AG09309 (cell line): ENCODE results near the gene MTCL1.

Experiments
- DNase-seq: peaks from one replicate; pipeline ENCODE4 v3.0.0-alpha.2; 2010; ENCODE audit warnings: low read depth
- H3K4me3 ChIP-seq: 2 replicates; pipeline ENCODE4 v1.5.1; 2011; ENCODE audit warnings: mild to moderate bottlenecking, low read depth, low read length, moderate library complexity; ENCODE audit not compliant: control insufficient read depth
- TF ChIP-seq, protein P1 (sequence below): IDR thresholded peaks from 2 replicates; pipeline ENCODE4 v1.5.1; 2011; ENCODE audit warnings: mild to moderate bottlenecking, low read depth, low read length, inconsistent platforms; ENCODE audit not compliant: insufficient read depth, control insufficient read depth; ENCODE audit errors: missing control alignments

Gene MTCL1

DNA sequence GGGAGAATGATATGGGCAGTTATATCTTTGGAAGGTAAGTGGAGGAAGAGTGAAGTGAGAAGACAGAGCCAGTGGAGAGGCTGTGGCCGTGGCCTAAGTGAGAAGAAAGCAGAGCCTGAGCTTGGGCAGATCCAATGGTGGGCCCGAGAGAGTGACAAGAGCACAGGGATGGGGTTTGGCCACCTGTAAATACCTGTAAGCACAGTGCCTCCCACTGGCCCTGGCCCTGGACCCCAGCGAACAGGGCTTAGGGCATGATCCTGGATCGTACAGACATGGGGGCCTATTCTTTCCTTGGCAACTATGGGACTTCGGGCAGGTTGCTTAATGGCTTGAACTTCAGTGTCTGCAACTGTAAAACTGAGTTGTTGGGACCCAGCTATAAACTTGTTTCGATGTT, 44.1 kb downstream of the MTCL1 start:
- TF ChIP-seq, protein P1, sequence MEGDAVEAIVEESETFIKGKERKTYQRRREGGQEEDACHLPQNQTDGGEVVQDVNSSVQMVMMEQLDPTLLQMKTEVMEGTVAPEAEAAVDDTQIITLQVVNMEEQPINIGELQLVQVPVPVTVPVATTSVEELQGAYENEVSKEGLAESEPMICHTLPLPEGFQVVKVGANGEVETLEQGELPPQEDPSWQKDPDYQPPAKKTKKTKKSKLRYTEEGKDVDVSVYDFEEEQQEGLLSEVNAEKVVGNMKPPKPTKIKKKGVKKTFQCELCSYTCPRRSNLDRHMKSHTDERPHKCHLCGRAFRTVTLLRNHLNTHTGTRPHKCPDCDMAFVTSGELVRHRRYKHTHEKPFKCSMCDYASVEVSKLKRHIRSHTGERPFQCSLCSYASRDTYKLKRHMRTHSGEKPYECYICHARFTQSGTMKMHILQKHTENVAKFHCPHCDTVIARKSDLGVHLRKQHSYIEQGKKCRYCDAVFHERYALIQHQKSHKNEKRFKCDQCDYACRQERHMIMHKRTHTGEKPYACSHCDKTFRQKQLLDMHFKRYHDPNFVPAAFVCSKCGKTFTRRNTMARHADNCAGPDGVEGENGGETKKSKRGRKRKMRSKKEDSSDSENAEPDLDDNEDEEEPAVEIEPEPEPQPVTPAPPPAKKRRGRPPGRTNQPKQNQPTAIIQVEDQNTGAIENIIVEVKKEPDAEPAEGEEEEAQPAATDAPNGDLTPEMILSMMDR = no peak
- no peak for DNase-seq
- no peak overlapping the region for H3K4me3 ChIP-seq

DNA sequence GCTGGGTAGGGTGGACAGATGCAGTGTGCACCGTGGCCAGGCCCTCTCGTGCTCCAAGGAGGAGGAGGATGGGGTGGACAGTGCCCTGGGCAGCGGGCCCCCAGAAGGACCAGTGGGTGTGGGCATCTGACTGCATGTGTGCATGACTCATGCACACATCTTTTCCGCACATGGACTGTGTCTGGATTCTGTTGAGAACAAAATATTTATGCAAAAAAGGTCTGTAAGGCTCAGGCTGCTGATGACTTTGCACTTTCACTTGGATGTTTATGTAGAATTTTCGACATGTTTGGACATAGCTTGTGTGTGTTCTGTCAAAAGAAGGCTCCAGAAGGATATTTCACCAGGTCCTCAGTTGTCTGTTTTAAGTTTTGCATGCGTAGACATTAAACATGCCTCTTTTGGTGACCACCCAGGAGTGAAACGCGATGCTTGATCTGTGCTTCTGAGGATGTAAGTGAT, 45.6 kb downstream of the MTCL1 start:
- TF ChIP-seq, protein P1 = no peak
- no peak overlapping the region; the same call in 1 of the 2 replicates for H3K4me3 ChIP-seq
- no peak for DNase-seq

DNA sequence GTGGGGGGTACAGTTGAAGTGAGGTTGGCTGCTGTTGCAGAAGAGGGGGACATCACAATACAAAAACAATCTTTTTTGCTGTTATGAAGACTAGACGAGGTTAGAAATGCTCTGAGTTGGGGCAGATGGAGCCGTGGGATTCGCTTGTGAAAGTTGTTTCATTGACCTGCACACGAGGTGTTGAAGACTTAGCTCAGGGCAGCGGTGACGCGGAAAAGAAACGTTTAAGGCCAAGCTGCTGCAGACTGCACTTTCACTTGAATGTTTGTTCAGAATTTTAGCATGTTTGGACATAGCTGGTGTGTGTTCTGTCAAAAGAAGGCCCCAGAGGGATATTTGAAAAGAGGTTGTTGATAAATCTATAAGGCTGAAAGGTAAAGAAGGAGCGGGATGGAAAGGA, 46.3 kb downstream of the MTCL1 start:
- TF ChIP-seq, protein P1 = no peak
- H3K4me3 ChIP-seq = no peak overlapping the region; the same call in 1 of the 2 replicates

DNA sequence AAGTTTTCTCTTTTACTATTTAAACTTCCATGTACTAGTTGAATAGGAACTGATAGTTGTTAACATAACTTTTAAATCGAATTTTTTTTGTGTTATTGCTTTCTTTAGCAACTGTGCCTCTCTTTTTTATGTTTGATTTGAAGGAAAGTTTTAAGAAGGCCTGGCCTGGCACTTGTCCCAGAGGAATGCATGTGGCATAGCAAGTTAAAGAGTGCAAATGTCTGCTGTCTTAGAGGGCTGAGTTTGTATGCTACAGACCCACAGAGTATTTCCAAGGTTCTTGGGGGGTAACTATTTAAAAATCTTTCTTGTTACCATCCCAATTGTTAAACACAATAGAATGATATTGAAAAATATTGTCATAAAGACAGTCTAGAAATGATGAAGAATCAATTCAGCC, 47.0 kb downstream of the MTCL1 start:
- no peak overlapping the region for H3K4me3 ChIP-seq
- TF ChIP-seq, protein P1 = no peak
- no peak for DNase-seq

More for the DNA sequence above, 46.3 kb downstream of the MTCL1 start:
- DNase-seq = no peak

DNA sequence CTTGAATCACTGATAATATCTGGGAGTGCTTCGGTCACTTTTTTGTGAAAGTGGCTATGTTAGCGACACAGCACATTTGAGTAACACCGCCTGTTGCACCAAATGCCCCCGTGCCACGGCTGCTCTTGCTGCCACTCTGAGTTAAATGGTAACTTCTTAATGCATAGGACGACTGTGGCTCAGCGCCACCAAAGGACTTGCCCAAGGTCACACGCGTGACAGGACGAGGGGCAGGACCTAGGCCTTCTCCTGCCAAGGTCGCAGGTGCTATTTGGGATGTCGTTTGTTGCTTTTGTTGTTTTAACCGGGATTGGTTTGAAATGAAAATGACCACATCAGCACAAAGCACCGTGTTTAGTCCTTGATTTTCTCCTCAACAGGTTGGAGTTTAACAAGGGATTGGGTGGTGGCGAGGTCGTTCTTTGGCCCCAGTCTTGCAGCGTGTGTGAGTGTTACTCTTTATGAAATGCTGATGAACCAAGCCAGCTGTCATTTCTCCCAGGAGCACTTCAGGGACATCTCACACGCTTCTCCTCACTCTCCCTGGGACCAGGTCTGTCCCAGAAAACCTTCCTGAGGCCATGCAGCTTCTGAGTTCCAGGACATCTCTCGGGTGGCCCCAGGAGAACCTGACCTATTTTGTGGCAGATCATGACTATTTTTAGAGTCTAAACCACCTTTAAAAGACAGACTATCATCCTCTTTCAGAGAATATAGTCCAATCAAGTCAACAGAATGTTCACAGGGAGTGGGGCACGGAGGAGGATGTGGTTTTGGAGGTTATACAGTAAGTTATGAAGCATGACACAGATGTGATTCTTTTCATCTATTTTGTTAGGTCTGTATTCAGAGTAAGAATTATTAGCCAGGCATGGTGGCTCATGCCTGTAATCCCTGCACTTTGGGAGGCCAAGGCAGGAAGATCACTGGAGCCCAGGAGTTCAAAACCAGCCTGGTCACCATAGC, 49.9 kb downstream of the MTCL1 start:
- DNase-seq = no peak
- TF ChIP-seq, protein P1 = no peak
- no peak overlapping the region for H3K4me3 ChIP-seq

DNA sequence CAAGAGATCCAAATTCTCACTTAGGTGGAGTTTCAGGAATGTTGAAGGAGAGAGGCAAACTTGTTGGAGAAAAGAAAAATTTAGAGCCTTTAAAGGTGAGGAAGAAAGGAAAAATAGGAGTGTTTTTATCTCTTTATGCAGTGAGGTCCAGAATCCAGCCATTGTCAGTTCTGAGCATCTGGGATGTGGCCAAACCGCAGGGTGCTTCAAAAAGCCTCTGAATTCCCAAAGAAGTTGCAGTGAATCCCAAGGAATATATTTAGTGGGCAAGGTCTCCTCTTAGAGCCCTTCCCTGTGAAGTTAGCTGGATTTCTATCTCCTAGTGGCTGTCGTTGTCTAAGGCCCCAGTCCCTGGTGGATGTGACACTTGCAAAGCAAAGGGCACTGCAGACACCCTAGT, 51.2 kb downstream of the MTCL1 start:
- no peak overlapping the region for H3K4me3 ChIP-seq
- TF ChIP-seq, protein P1 = no peak
- no peak for DNase-seq
